ENCODE measurements around the gene PLXNA4.

GRCh38 chr7:132154695-132155471 is 421.4 kb downstream of the PLXNA4 start:
- TF ChIP-seq CTCF (IDR thresholded peaks at IDR 0.05) (no peak), EZH2 (IDR thresholded peaks at IDR 0.05; ENCODE audit: borderline replicate concordance, insufficient read depth, low read depth, low read length, poor library complexity, severe bottlenecking) (no peak)

Data from B cell (primary cell).